Measurements from ENCODE around the gene FDXR.

GRCh38 chr17:74875155-74875976 lies 2.6 kb upstream of the FDXR start:
- TF ChIP-seq POLR2A (IDR thresholded peaks at IDR 0.05; ENCODE audit: low read length) (no peak), GATA1 (IDR thresholded peaks at IDR 0.05; ENCODE audit: low read depth, low read length) (no peak)

Measured in erythroblast (primary cell).